IMR-90 (cell line): ENCODE results near the gene CLEC20A. TPM values are rescaled to one million over a fixed set of nuclear protein-coding genes. Genes with fewer than 3 reads are reported as not detected.

Experiments used
- ATAC-seq: fragments of 200-7000 bp; cut with Tn5 transposase; 2 replicates; pipeline ENCODE4 v1.9.1; 2020; ENCODE audit warnings: low read depth, mild to moderate bottlenecking, moderate library complexity
- BruUV-seq: library from RNA; stranded (reverse); fragments of 400-500 nt; replicated peaks from 2 replicates; lab custom pipeline; 2021; lab: Mats Ljungman, UMichigan
- CTCF ChIA-PET: fragments of 300-600 bp; formaldehyde crosslinking; extraction: SDS; loops from one replicate; lab custom pipeline; 2021; ENCODE audit warnings: antibody characterized with exemption; lab: Yijun Ruan, JAX
- POLR2A ChIA-PET: fragments of 300-600 bp; sonication (Branson Sonifier 250); formaldehyde crosslinking; loops from one replicate; lab custom pipeline; 2022; ENCODE audit warnings: antibody characterized with exemption; ENCODE audit not compliant: unreplicated experiment; lab: Charles Lee
- DNase-seq: peaks from one replicate; pipeline ENCODE4 v3.0.0; 2013
- H2AFZ ChIP-seq: replicated peaks from 2 replicates; pipeline ENCODE3; 2013; ENCODE audit warnings: low read length, mild to moderate bottlenecking; ENCODE audit not compliant: poor library complexity
- H2AK5ac ChIP-seq: 2 replicates; pipeline ENCODE4 v1.6.1; 2013; ENCODE audit warnings: low read depth, low read length, inconsistent platforms
- H2AK9ac ChIP-seq: replicated peaks from 2 replicates; pipeline ENCODE3; 2013; ENCODE audit warnings: mild to moderate bottlenecking, low read depth, low read length, moderate library complexity; ENCODE audit not compliant: poor library complexity
- H2BK120ac ChIP-seq: 2 replicates; pipeline ENCODE4 v1.6.1; 2013; ENCODE audit warnings: low read depth, low read length, inconsistent platforms
- H2BK15ac ChIP-seq: 3 replicates; pipeline ENCODE4 v1.6.1; 2013; ENCODE audit warnings: low read depth, low read length, inconsistent platforms
- H2BK20ac ChIP-seq: 2 replicates; pipeline ENCODE4 v1.6.1; 2013; ENCODE audit warnings: low read depth, mild to moderate bottlenecking, inconsistent platforms, low read length, moderate library complexity
- H2BK5ac ChIP-seq: 2 replicates; pipeline ENCODE4 v1.6.1; 2013; ENCODE audit warnings: mild to moderate bottlenecking, low read depth, low read length, inconsistent platforms; ENCODE audit not compliant: poor library complexity, severe bottlenecking
- H3K14ac ChIP-seq: replicated peaks from 2 replicates; pipeline ENCODE4 v1.6.1; 2013; ENCODE audit warnings: low read depth, low read length, inconsistent platforms
- H3K18ac ChIP-seq: 2 replicates; pipeline ENCODE4 v1.6.1; 2013; ENCODE audit warnings: low read depth, low read length, control low read depth
- H3K23ac ChIP-seq: 2 replicates; pipeline ENCODE4 v1.6.1; 2013; ENCODE audit warnings: low read depth, low read length, inconsistent platforms
- H3K27ac ChIP-seq: 2 replicates; pipeline ENCODE4 v1.5.1; 2013; ENCODE audit warnings: mild to moderate bottlenecking, control low read depth, low read length; ENCODE audit not compliant: insufficient read depth
- H3K27me3 ChIP-seq: 2 replicates; pipeline ENCODE4 v1.6.1; 2013; ENCODE audit warnings: low read length; ENCODE audit not compliant: control insufficient read depth, insufficient read depth
- H3K36me3 ChIP-seq: 2 replicates; pipeline ENCODE4 v1.6.1; 2013; ENCODE audit warnings: low read length, mixed read lengths; ENCODE audit not compliant: control insufficient read depth, insufficient read depth
- H3K4ac ChIP-seq: 2 replicates; pipeline ENCODE4 v1.6.1; 2013; ENCODE audit warnings: low read depth, low read length, inconsistent platforms
- H3K4me1 ChIP-seq: 2 replicates; pipeline ENCODE4 v1.6.1; 2013; ENCODE audit warnings: low read length, mixed read lengths; ENCODE audit not compliant: control insufficient read depth, insufficient read depth
- H3K4me2 ChIP-seq: 2 replicates; pipeline ENCODE4 v1.6.1; 2013; ENCODE audit warnings: low read depth, mild to moderate bottlenecking, control low read depth, low read length, moderate library complexity
- H3K4me3 ChIP-seq: 2 replicates; pipeline ENCODE4 v1.5.1; 2013; ENCODE audit warnings: low read depth, mild to moderate bottlenecking, control low read depth, low read length, moderate library complexity; ENCODE audit not compliant: insufficient read depth
- H3K56ac ChIP-seq: 2 replicates; pipeline ENCODE4 v1.6.1; 2013; ENCODE audit warnings: low read length, inconsistent platforms; ENCODE audit not compliant: insufficient read depth; ENCODE audit errors: extremely low read depth
- H3K79me1 ChIP-seq, 2 experiments: 2 replicates each; pipeline ENCODE4 v1.6.1; 2013; ENCODE audit warnings: low read length in 2 of 2, inconsistent platforms in 1 of 2, low read depth in 1 of 2
- H3K9ac ChIP-seq: 2 replicates; pipeline ENCODE4 v1.6.1; 2013; ENCODE audit warnings: low read depth, low read length, control low read depth
- H3K9me1 ChIP-seq: 2 replicates; pipeline ENCODE4 v1.6.1; 2013; ENCODE audit warnings: low read length, inconsistent platforms; ENCODE audit not compliant: insufficient read depth
- H3K9me3 ChIP-seq: 2 replicates; pipeline ENCODE4 v1.6.1; 2013; ENCODE audit warnings: low read length; ENCODE audit not compliant: control insufficient read depth, insufficient read depth
- H4K20me1 ChIP-seq: 2 replicates; pipeline ENCODE4 v1.6.1; 2013; ENCODE audit warnings: low read length, inconsistent platforms; ENCODE audit not compliant: insufficient read depth
- H4K5ac ChIP-seq: 2 replicates; pipeline ENCODE4 v1.6.1; 2013; ENCODE audit warnings: mild to moderate bottlenecking, low read depth, low read length, control low read depth
- H4K8ac ChIP-seq, 2 experiments: 2 replicates each; pipeline ENCODE4 v1.6.1; 2013; ENCODE audit warnings: low read depth in 2 of 2, low read length in 2 of 2, control low read depth in 1 of 2, inconsistent platforms in 1 of 2
- H4K91ac ChIP-seq: 2 replicates; pipeline ENCODE4 v1.6.1; 2013; ENCODE audit warnings: low read depth, low read length, inconsistent platforms; ENCODE audit not compliant: insufficient read depth
- CTCF ChIP-seq: conservative IDR thresholded peaks from 2 replicates; pipeline ENCODE4 v1.5.1; 2012; ENCODE audit warnings: mild to moderate bottlenecking, low read depth, low read length, improper control_type of control experiment
- FOS ChIP-seq: fragments of 150-350 bp; IDR thresholded peaks from 2 replicates; pipeline ENCODE4 v1.6.1; 2016; ENCODE audit warnings: low read depth, low read length
- MAZ ChIP-seq: IDR thresholded peaks from 2 replicates; pipeline ENCODE4 v1.6.1; 2012; ENCODE audit warnings: low read depth, mild to moderate bottlenecking, low read length, improper control_type of control experiment, moderate library complexity, borderline replicate concordance
- MXI1 ChIP-seq: IDR thresholded peaks from 2 replicates; pipeline ENCODE4 v1.6.1; 2012; ENCODE audit warnings: low read depth, mild to moderate bottlenecking, low read length, moderate library complexity, borderline replicate concordance
- NFE2L2 ChIP-seq: fragments of 150-350 bp; IDR thresholded peaks from 2 replicates; pipeline ENCODE4 v1.6.1; 2016; ENCODE audit warnings: low read depth, mild to moderate bottlenecking, low read length
- POLR2A ChIP-seq: IDR thresholded peaks from 2 replicates; pipeline ENCODE4 v1.6.1; 2012; ENCODE audit warnings: mild to moderate bottlenecking, low read depth, low read length
- RAD21 ChIP-seq: IDR thresholded peaks from 2 replicates; pipeline ENCODE4 v1.6.1; 2012; ENCODE audit warnings: low read length, improper control_type of control experiment
- RFX5 ChIP-seq: IDR thresholded peaks from 2 replicates; pipeline ENCODE4 v1.8.0; 2012; ENCODE audit warnings: low read depth, mild to moderate bottlenecking, low read length, moderate library complexity
- SMC3 ChIP-seq: fragments of 150-350 bp; IDR thresholded peaks from 2 replicates; pipeline ENCODE4 v1.6.1; 2016; ENCODE audit warnings: low read depth, mild to moderate bottlenecking, antibody characterized with exemption, low read length, moderate library complexity
- USF2 ChIP-seq: fragments of 150-350 bp; IDR thresholded peaks from 2 replicates; pipeline ENCODE4 v1.6.1; 2017; ENCODE audit warnings: mild to moderate bottlenecking, antibody characterized with exemption, low read length, low read depth
- WGBS, 2 experiments: methylation state at CpG; one replicate each; pipeline versions ENCODE4 v1.1.5 to v1.1.7; 2013; ENCODE audit warnings: missing lambda C conversion rate in 2 of 2; ENCODE audit not compliant: insufficient read length in 1 of 2; ENCODE audit errors: extremely low coverage in 2 of 2; 5-methylcytosine and 5-hydroxymethylcytosine counted together
- dilution Hi-C: fragments of 300-500 bp; cut with HindIII; formaldehyde crosslinking; loops from one replicate; pipeline ENCODE4 v1.14.3; 2018; ENCODE audit warnings: low sequenced_read_pairs; ENCODE audit not compliant: unreplicated experiment
- in situ Hi-C: fragments of 300-500 bp; cut with MboI; formaldehyde crosslinking; loops from 3 replicates; pipeline ENCODE4 v1.14.3; 2019; ENCODE audit warnings: low sequenced_read_pairs, inconsistent platforms, mixed read lengths
- intact Hi-C: fragments of 100-400 bp; cut with micrococcal nuclease; formaldehyde crosslinking; loops from 2 replicates; pipeline ENCODE4 v1.10.0; 2022
- polyA plus RNA-seq, 3 experiments: library from polyadenylated mRNA; depleted of rRNA; stranded (reverse); fragments of >200 nt; gene quantifications; 2 replicates each; pipeline ENCODE4 v1.2.3, GENCODE V29; 2012; ENCODE audit warnings: low replicate concordance in 1 of 3
- total RNA-seq: library from RNA; depleted of rRNA; stranded (reverse); fragments of >200 nt; gene quantifications from 2 replicates; pipeline ENCODE4 v1.2.3, GENCODE V29; 2012
- TF ChIP-seq, protein P1 (sequence below): fragments of 150-350 bp; IDR thresholded peaks from 2 replicates; pipeline ENCODE4 v1.6.1; 2016; ENCODE audit warnings: low read depth, mild to moderate bottlenecking, low read length, moderate library complexity, borderline replicate concordance

CLEC20A gene
- total and polyA plus RNA-seq, 2 of the 4 experiments (the other 2 are of a cell fraction) = not detected

GRCh38 chr1:178542554-178543289, 46.0 kb upstream of the CLEC20A start:
- H3K9me3 ChIP-seq = no peaks in the 10 kb centered on the region
- peak overlapping the region; percentile 90 for H2BK5ac ChIP-seq
- no peaks in the 10 kb centered on the region for H4K20me1 ChIP-seq
- H3K27me3 ChIP-seq = no peaks in the 10 kb centered on the region
- H4K8ac ChIP-seq = peak overlapping the region; percentile 64 to 86
- H2BK20ac ChIP-seq = peak overlapping the region; percentile 71
- in situ Hi-C loops = loop anchor here (10.0 kb wide), 2 partner anchors 192 to 222 kb away; no protein-coding TSS in a partner anchor
- intact Hi-C loops = loop anchor here (1.0 to 10.0 kb wide), 11 partner anchors 66 to 652 kb away; no protein-coding TSS in a partner anchor
- peak overlapping the region; percentile 88 for H3K9ac ChIP-seq
- H3K56ac ChIP-seq = peak overlapping the region; percentile 92
- CTCF ChIA-PET = interaction anchor here (0.6 to 2.4 kb wide), 19 partner anchors 30 to 481 kb away, joined by 3 to 16 read pairs (median 3); no protein-coding TSS in a partner anchor
- DNase-seq (peak; percentile 89), ATAC-seq (peak; percentile 77)
- 0% methylated on average over 12 of the region's 66 CpGs; no CpG with 5 or more reads in 1 of the 2 experiments for WGBS, 2 experiments
- H3K36me3 ChIP-seq = peaks cover 8% of the 10 kb centered on the region; the same call in 1 of the 2 replicates
- no TSS peak for BruUV-seq
- H3K27ac ChIP-seq = peak overlapping the region; percentile 93
- peaks cover 20 to 45% of the 10 kb centered on the region in 2 experiments for H3K79me1 ChIP-seq
- POLR2A ChIA-PET = interaction anchor here (0.5 to 1.4 kb wide), 3 partner anchors 155 to 809 kb away, joined by 3 to 7 read pairs (median 3); no protein-coding TSS in a partner anchor
- H3K4me2 ChIP-seq = peak overlapping the region; percentile 94
- peak overlapping the region; percentile 93 for H4K91ac ChIP-seq
- peak overlapping the region; percentile 85 for H3K18ac ChIP-seq
- peaks cover 33% of the 10 kb centered on the region for H3K9me1 ChIP-seq
- 0 out of 2 replicates have a peak overlapping the region, but pooled peaks have one; percentile 71 for H2AK5ac ChIP-seq
- H3K4ac ChIP-seq = peak overlapping the region; percentile 92
- H2AK9ac ChIP-seq = peak overlapping the region; percentile 94
- TF ChIP-seq RAD21 (peak; percentile 82), RFX5 (no peak), USF2 (no peak), POLR2A (peak; percentile 21; the same call in 1 of the 2 replicates), MAZ (peak; percentile 72; the same call in 1 of the 2 replicates), MXI1 (peak; percentile 43; the same call in 1 of the 2 replicates), NFE2L2 (no peak), FOS (no peak), SMC3 (peak; percentile 72), CTCF (peak; percentile 88)
- TF ChIP-seq, protein P1, sequence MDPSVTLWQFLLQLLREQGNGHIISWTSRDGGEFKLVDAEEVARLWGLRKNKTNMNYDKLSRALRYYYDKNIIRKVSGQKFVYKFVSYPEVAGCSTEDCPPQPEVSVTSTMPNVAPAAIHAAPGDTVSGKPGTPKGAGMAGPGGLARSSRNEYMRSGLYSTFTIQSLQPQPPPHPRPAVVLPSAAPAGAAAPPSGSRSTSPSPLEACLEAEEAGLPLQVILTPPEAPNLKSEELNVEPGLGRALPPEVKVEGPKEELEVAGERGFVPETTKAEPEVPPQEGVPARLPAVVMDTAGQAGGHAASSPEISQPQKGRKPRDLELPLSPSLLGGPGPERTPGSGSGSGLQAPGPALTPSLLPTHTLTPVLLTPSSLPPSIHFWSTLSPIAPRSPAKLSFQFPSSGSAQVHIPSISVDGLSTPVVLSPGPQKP = no peak
- peak overlapping the region; percentile 90 for H4K5ac ChIP-seq
- peak overlapping the region; percentile 92 for H2AFZ ChIP-seq
- peak overlapping the region; percentile 95 for H2BK120ac ChIP-seq
- H3K4me1 ChIP-seq = peaks cover 40% of the 10 kb centered on the region
- peak overlapping the region; percentile 91 for H3K23ac ChIP-seq
- H3K4me3 ChIP-seq = peak overlapping the region; percentile 64
- dilution Hi-C loops = no loop called here
- H3K14ac ChIP-seq = peak overlapping the region; percentile 94
- H2BK15ac ChIP-seq = peak overlapping the region; percentile 90; the same call in 2 of the 3 replicates
